HepG2 (cell line): ENCODE results near the gene YWHAQ. TPM values are rescaled to one million over a fixed set of nuclear protein-coding genes. Genes with fewer than 3 reads are reported as not detected.
A peak's percentile ranks its signal among the peaks of the same experiment; 100 is the strongest.

Experiments used
- ARID4A ChIP-seq: sonication (generic); formaldehyde crosslinking; IDR thresholded peaks from 2 replicates; pipeline ENCODE4 v1.5.0; 2020; ENCODE audit warnings: mild to moderate bottlenecking, missing genetic modification reagents, borderline replicate concordance
- ATF4 ChIP-seq, 2 experiments: fragments of 450-650 bp in 1 of 2; sonication (generic) in 1 of 2; formaldehyde crosslinking; IDR thresholded peaks; 2 replicates each; pipeline versions ENCODE4 v1.5.0 to v1.8.0; 2020 to 2022; ENCODE audit warnings: mild to moderate bottlenecking in 1 of 2, missing genetic modification reagents in 1 of 2
- HNF1B ChIP-seq: sonication (generic); formaldehyde crosslinking; IDR thresholded peaks from 2 replicates; pipeline ENCODE4 v1.5.1; 2020; ENCODE audit warnings: mild to moderate bottlenecking, moderate library complexity, missing genetic modification reagents
- HOXA3 ChIP-seq: sonication (generic); formaldehyde crosslinking; IDR thresholded peaks from 2 replicates; pipeline ENCODE4 v1.5.0; 2020; ENCODE audit warnings: missing genetic modification reagents
- KDM3A ChIP-seq: IDR thresholded peaks from 2 replicates; pipeline ENCODE4 v1.6.1; 2018; ENCODE audit warnings: low read depth, missing compliant biosample characterization
- LRRFIP1 ChIP-seq: sonication (generic); formaldehyde crosslinking; conservative IDR thresholded peaks from 2 replicates; pipeline ENCODE4 v1.4.0; 2020; ENCODE audit warnings: missing genetic modification reagents
- MLX ChIP-seq: IDR thresholded peaks from 2 replicates; pipeline ENCODE4 v1.6.1; 2016
- NPAS2 ChIP-seq: sonication (generic); formaldehyde crosslinking; IDR thresholded peaks from 2 replicates; pipeline ENCODE4 v1.8.0; 2022; ENCODE audit warnings: mild to moderate bottlenecking, missing genetic modification reagents, borderline replicate concordance
- NR2F6 ChIP-seq, 2 experiments: IDR thresholded peaks; 2 replicates each; pipeline ENCODE4 v1.6.1; 2016; ENCODE audit warnings: antibody characterized with exemption in 1 of 2, mild to moderate bottlenecking in 1 of 2
- PRMT3 ChIP-seq: sonication (generic); formaldehyde crosslinking; IDR thresholded peaks from 2 replicates; pipeline ENCODE4 v1.8.1; 2022; ENCODE audit warnings: low read depth, mild to moderate bottlenecking, moderate library complexity, missing genetic modification reagents, borderline replicate concordance
- SNAPC5 ChIP-seq: sonication (generic); formaldehyde crosslinking; IDR thresholded peaks from 2 replicates; pipeline ENCODE4 v1.8.1; 2023; ENCODE audit warnings: mild to moderate bottlenecking, missing genetic modification reagents, borderline replicate concordance
- SRF ChIP-seq: IDR thresholded peaks from 2 replicates; pipeline ENCODE4 v1.6.1; 2011; ENCODE audit warnings: mild to moderate bottlenecking, low read depth, low read length, moderate library complexity
- ZNF18 ChIP-seq: sonication (generic); formaldehyde crosslinking; IDR thresholded peaks from 2 replicates; pipeline ENCODE4 v1.8.0; 2022; ENCODE audit warnings: mild to moderate bottlenecking, missing genetic modification reagents; ENCODE audit not compliant: insufficient replicate concordance
- ZNF766 ChIP-seq: sonication (generic); formaldehyde crosslinking; IDR thresholded peaks from 2 replicates; pipeline ENCODE4 v1.5.0; 2020; ENCODE audit warnings: missing genetic modification reagents, borderline replicate concordance
- polyA plus RNA-seq, 8 experiments: library from polyadenylated mRNA; depleted of rRNA in 3 of 8; stranded (reverse) in 7 of 8; unstranded in 1 of 8; fragments of >200 nt; fragmentation: Illumina TruSeq in 4 of 8; extraction: Trizol in 4 of 8; gene quantifications; 2 replicates each; pipeline versions ENCODE4 v1.2.1 to v1.2.3, GENCODE V29; 2011 to 2016; ENCODE audit warnings: low read depth in 4 of 8, missing spikeins in 1 of 8, mixed read lengths in 1 of 8; ENCODE audit not compliant: insufficient read depth in 1 of 8
- total RNA-seq, 5 experiments: library from RNA; depleted of rRNA; stranded (reverse); fragments of >200 nt; fragmentation: Illumina TruSeq; extraction: Trizol; gene quantifications; 2 replicates each; pipeline ENCODE4 v1.2.3, GENCODE V29; 2016; ENCODE audit warnings: low read depth in 1 of 5

The YWHAQ gene
- total and polyA plus RNA-seq, 2 of the 13 experiments (the other 11 are each of a cell fraction or from before 2014, with no cell fraction given): 160 to 304 TPM

GRCh38 chr2:9630736-9631552 is at the start of gene YWHAQ (continued):
- no peak for TF ChIP-seq LRRFIP1 (CRISPR knock-in tag)
- TF ChIP-seq ZNF766 (CRISPR knock-in tag): no peak; the same call in 1 of the 2 replicates
- TF ChIP-seq HOXA3 (CRISPR knock-in tag): peak; percentile 58; the same call in 1 of the 2 replicates
- TF ChIP-seq SNAPC5 (CRISPR knock-in tag): peak; percentile 81; the same call in 1 of the 2 replicates
- TF ChIP-seq HNF1B (CRISPR knock-in tag): peak; percentile 92
- peak; percentile 30 for TF ChIP-seq ZNF18 (CRISPR knock-in tag)
- TF ChIP-seq PRMT3 (CRISPR knock-in tag): peak; percentile 65; the same call in 1 of the 2 replicates
- no peak for TF ChIP-seq SRF
- TF ChIP-seq ARID4A (CRISPR knock-in tag): peak; percentile 58; the same call in 1 of the 2 replicates
- peak; percentile 85 for TF ChIP-seq KDM3A
- TF ChIP-seq ATF4 (CRISPR knock-in tag; IDR thresholded peaks at IDR 0.05): peak in 1 of 2 experiments; percentile 57; a peak in 1 of 4 replicates
- peak; percentile 57; the same call in 1 of the 2 replicates for TF ChIP-seq MLX (CRISPR knock-in tag)
- TF ChIP-seq NR2F6 (IDR thresholded peaks at IDR 0.05): no peak
- TF ChIP-seq NR2F6 (CRISPR knock-in tag; IDR thresholded peaks at IDR 0.05): no peak; the same call in 1 of the 2 replicates
- TF ChIP-seq NPAS2 (CRISPR knock-in tag): no peak
